Endothelial cell (in vitro differentiated cells): ENCODE data around the gene THY1. TPM values are rescaled to one million over a fixed set of nuclear protein-coding genes. Genes with fewer than 3 reads are reported as not detected.

ENCODE experiments used
- DNase-seq: peaks from one replicate; pipeline ENCODE4 v3.0.0; 2021; ENCODE audit warnings: low spot score
- H3K27ac Mint-ChIP-seq: one replicate; pipeline ENCODE4 v1.8.0; 2021; ENCODE audit warnings: mixed read lengths, inconsistent platforms; ENCODE audit not compliant: unreplicated experiment
- H3K27me3 Mint-ChIP-seq: one replicate; pipeline ENCODE4 v1.8.0; 2021; ENCODE audit warnings: mild to moderate bottlenecking, moderate library complexity, mixed read lengths, inconsistent platforms; ENCODE audit not compliant: unreplicated experiment
- H3K36me3 Mint-ChIP-seq: one replicate; pipeline ENCODE4 v1.8.0; 2021; ENCODE audit warnings: mild to moderate bottlenecking, low read depth, mixed read lengths, inconsistent platforms; ENCODE audit not compliant: unreplicated experiment
- H3K4me1 Mint-ChIP-seq: one replicate; pipeline ENCODE4 v1.8.0; 2021; ENCODE audit warnings: mild to moderate bottlenecking, mixed read lengths, inconsistent platforms; ENCODE audit not compliant: unreplicated experiment
- H3K4me3 Mint-ChIP-seq: one replicate; pipeline ENCODE4 v1.8.0; 2021; ENCODE audit warnings: mild to moderate bottlenecking, mixed read lengths, inconsistent platforms; ENCODE audit not compliant: unreplicated experiment
- H3K9me3 Mint-ChIP-seq: one replicate; pipeline ENCODE4 v1.8.0; 2021; ENCODE audit warnings: mixed read lengths, inconsistent platforms; ENCODE audit not compliant: unreplicated experiment
- CTCF ChIP-seq: fragments of 200-600 bp; sonication (generic); IDR thresholded peaks from one replicate; pipeline ENCODE4 v1.5.0; 2021; ENCODE audit warnings: antibody characterized with exemption; ENCODE audit not compliant: unreplicated experiment
- total RNA-seq: library from RNA; stranded (reverse); fragmentation: NEBNext Ultra II Directional; extraction: Animal tissue kit (Norgen Biotek cat#: 25700); gene quantifications from one replicate; pipeline ENCODE4 v1.2.1, GENCODE V29; 2021; ENCODE audit not compliant: unreplicated experiment

The THY1 gene
- total RNA-seq, 1 donor from 2014 or later = 526 TPM

GRCh38 chr11:119370486-119371046 is 52.4 kb downstream of the THY1 start:
- H3K36me3 Mint-ChIP-seq = no peaks in the 10 kb centered on the region
- no peak for DNase-seq
- H3K4me3 Mint-ChIP-seq = no peak overlapping the region
- H3K27ac Mint-ChIP-seq = no peak overlapping the region
- peaks cover 7% of the 10 kb centered on the region for H3K4me1 Mint-ChIP-seq
- peaks cover 6% of the 10 kb centered on the region for H3K27me3 Mint-ChIP-seq
- H3K9me3 Mint-ChIP-seq = no peaks in the 10 kb centered on the region
- no peak for TF ChIP-seq CTCF

GRCh38 chr11:119369132-119369925 is 53.6 kb downstream of the THY1 start:
- no peak for DNase-seq
- no peaks in the 10 kb centered on the region for H3K9me3 Mint-ChIP-seq
- peaks cover 9% of the 10 kb centered on the region for H3K4me1 Mint-ChIP-seq
- H3K27ac Mint-ChIP-seq = no peak overlapping the region
- no peak for TF ChIP-seq CTCF
- peaks cover 3% of the 10 kb centered on the region for H3K36me3 Mint-ChIP-seq
- H3K27me3 Mint-ChIP-seq = peaks cover 15% of the 10 kb centered on the region
- no peak overlapping the region for H3K4me3 Mint-ChIP-seq

- no peak overlapping the region for H3K27ac Mint-ChIP-seq
- H3K9me3 Mint-ChIP-seq = no peaks in the 10 kb centered on the region
- TF ChIP-seq CTCF = no peak
- no peak overlapping the region for H3K4me3 Mint-ChIP-seq
- H3K4me1 Mint-ChIP-seq = peaks cover 6% of the 10 kb centered on the region
- peaks cover 15% of the 10 kb centered on the region for H3K27me3 Mint-ChIP-seq
- no peak for DNase-seq
- H3K36me3 Mint-ChIP-seq = peaks cover 3% of the 10 kb centered on the region
These were observed 54.6 kb downstream of the THY1 start for GRCh38 chr11:119368121-119369034.

- no peak for TF ChIP-seq CTCF
- no peaks in the 10 kb centered on the region for H3K9me3 Mint-ChIP-seq
- H3K4me3 Mint-ChIP-seq = no peak overlapping the region
- no peak overlapping the region for H3K27ac Mint-ChIP-seq
- H3K4me1 Mint-ChIP-seq = peaks cover 6% of the 10 kb centered on the region
- peaks cover 3% of the 10 kb centered on the region for H3K36me3 Mint-ChIP-seq
- H3K27me3 Mint-ChIP-seq = peaks cover 16% of the 10 kb centered on the region
- DNase-seq = no peak
These were observed 55.3 kb downstream of the THY1 start for GRCh38 chr11:119367661-119368120.

Other genes with a start within 250 kb of the THY1 start
- gene NHERF4, start 237.7 kb downstream of the THY1 start, total RNA-seq = not detected
- 47.5 TPM for gene CBL, start 216.8 kb downstream of the THY1 start, total RNA-seq
- 78.3 TPM for gene MCAM, start 106.0 kb downstream of the THY1 start, total RNA-seq
- gene RNF26, start 88.6 kb downstream of the THY1 start, total RNA-seq = 31.5 TPM
- 26.0 TPM for gene C1QTNF5, start 82.3 kb downstream of the THY1 start, total RNA-seq
- gene MFRP, start 76.5 kb downstream of the THY1 start, total RNA-seq = 0.13 TPM
- gene USP2, start 41.5 kb downstream of the THY1 start, total RNA-seq = 1.5 TPM